ENCODE data around the gene WRAP73. TPM values are rescaled to one million over a fixed set of nuclear protein-coding genes. Genes with fewer than 3 reads are reported as not detected.

Gene WRAP73
- total RNA-seq, 2 donors from 2014 or later, result 22.3 to 39.5 TPM

DNA sequence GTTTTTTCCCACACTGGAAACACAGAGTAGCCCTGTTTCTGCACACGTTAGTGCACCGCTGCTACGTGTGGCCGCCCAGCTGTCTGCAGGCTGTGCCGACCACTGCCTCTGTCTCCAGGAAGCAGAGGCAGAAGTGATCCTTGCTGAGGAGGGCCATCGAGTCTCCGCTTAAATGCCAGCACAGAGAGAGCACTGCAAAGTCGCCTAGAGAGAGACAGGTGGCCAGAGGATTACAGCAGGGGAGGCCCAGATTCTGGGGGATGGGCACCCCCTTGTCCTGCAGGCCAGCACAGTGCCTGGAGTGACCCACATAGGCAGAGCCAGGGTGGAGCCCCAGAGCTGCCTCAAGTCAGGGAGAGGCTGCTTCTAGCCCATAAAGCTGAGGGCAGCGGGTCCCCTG, 19.0 kb downstream of the WRAP73 start:
- no peaks in the 10 kb centered on the region for H3K4me1 ChIP-seq (replicated peaks)
- H3K36me3 ChIP-seq, result peaks cover 0 to 6% of the 10 kb centered on the region in 2 donors
- DNase-seq (ENCODE audit: low spot score), result no peak
- 80% methylated on average over 9 of the region's 9 CpGs for WGBS
- no peak overlapping the region for H3K4me3 ChIP-seq
- H3K27me3 ChIP-seq (replicated peaks; ENCODE audit: insufficient read depth), result no peaks in the 10 kb centered on the region
- intact Hi-C loops (cut with DNase I), result no loop called here
- H3K27ac ChIP-seq, result no peak overlapping the region
- TF ChIP-seq, protein P1, sequence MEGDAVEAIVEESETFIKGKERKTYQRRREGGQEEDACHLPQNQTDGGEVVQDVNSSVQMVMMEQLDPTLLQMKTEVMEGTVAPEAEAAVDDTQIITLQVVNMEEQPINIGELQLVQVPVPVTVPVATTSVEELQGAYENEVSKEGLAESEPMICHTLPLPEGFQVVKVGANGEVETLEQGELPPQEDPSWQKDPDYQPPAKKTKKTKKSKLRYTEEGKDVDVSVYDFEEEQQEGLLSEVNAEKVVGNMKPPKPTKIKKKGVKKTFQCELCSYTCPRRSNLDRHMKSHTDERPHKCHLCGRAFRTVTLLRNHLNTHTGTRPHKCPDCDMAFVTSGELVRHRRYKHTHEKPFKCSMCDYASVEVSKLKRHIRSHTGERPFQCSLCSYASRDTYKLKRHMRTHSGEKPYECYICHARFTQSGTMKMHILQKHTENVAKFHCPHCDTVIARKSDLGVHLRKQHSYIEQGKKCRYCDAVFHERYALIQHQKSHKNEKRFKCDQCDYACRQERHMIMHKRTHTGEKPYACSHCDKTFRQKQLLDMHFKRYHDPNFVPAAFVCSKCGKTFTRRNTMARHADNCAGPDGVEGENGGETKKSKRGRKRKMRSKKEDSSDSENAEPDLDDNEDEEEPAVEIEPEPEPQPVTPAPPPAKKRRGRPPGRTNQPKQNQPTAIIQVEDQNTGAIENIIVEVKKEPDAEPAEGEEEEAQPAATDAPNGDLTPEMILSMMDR (IDR thresholded peaks at IDR 0.05), result no peak
- TF ChIP-seq POLR2AphosphoS5 (IDR thresholded peaks at IDR 0.05), result no peak
- TF ChIP-seq POLR2A (IDR thresholded peaks at IDR 0.05), result no peak
- no peaks in the 10 kb centered on the region for H3K9me3 ChIP-seq

DNA sequence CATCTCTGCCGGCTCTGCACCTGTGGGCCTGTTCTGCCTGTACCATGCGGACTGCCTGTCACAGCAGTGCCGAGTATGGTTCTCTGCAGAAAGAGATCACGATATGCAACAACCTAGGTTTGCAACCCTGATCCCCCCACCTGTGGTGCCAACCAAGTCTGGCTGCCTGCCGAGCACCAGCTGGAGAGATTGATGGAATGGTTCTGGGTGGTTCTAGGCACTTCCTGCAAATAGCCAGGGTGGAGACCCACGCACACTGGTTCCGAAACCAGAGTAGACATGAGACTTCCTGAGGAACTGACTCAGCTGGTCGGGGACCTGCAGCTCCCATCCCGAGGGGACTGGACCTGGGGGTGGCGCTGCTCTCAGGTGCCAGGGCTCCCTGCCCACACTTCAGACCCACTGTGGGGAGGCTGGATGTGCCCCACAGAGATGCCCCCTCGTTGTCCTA, 19.7 kb downstream of the WRAP73 start:
- Histone ChIP-seq H3K4me1 (replicated peaks) (no peaks in the 10 kb centered on the region), H3K4me3 (no peak overlapping the region), H3K36me3 (peaks cover 0 to 6% of the 10 kb centered on the region in 2 donors), H3K27me3 (replicated peaks; ENCODE audit: insufficient read depth) (no peaks in the 10 kb centered on the region), H3K9me3 (no peaks in the 10 kb centered on the region), H3K27ac (no peak overlapping the region)
- no peak for DNase-seq (ENCODE audit: low spot score)
- 72% methylated on average over 11 of the region's 11 CpGs for WGBS
- TF ChIP-seq POLR2AphosphoS5 (IDR thresholded peaks at IDR 0.05) (no peak), POLR2A (IDR thresholded peaks at IDR 0.05) (no peak)
- TF ChIP-seq, protein P1 (IDR thresholded peaks at IDR 0.05), result no peak
- intact Hi-C loops (cut with DNase I), result no loop called here

DNA sequence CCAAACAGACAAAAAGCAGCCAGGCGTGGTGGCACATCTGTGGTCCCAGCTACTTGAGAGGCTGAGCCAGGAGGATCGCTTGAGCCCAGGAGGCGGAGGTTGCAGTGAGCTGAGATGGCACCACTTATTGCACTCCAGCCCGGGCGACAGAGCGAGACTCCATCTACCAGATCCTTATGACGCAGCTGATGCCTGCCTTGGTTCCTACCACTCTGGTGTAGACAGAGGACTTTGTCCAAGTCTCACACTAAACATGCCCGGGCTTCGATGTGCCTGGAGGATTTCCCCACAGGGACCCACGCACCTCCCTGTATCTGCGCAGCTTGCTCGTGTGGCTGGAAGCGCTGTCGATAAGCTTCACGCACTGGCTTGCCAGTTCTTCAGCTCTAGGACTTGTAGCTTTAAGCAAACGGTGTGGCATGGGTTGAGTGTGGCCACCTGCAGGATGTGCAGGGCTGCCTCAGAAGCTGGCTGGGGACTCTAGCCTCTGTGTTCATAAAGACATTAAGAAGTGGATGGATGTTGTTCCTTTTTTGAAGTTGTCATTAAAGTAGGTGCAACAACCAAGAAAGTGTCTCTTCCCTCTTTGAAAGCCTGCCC, 20.2 kb downstream of the WRAP73 start:
- intact Hi-C loops (cut with DNase I), result no loop called here
- TF ChIP-seq, protein P1 (IDR thresholded peaks at IDR 0.05), result no peak
- TF ChIP-seq POLR2A (IDR thresholded peaks at IDR 0.05) (no peak), POLR2AphosphoS5 (IDR thresholded peaks at IDR 0.05) (no peak)
- Histone ChIP-seq H3K9me3 (no peaks in the 10 kb centered on the region), H3K36me3 (peaks cover 0 to 6% of the 10 kb centered on the region in 2 donors), H3K4me1 (replicated peaks) (no peaks in the 10 kb centered on the region), H3K27me3 (replicated peaks; ENCODE audit: insufficient read depth) (no peaks in the 10 kb centered on the region), H3K4me3 (no peak overlapping the region), H3K27ac (no peak overlapping the region)
- DNase-seq (ENCODE audit: low spot score), result no peak
- WGBS, result 85% methylated on average over 15 of the region's 16 CpGs

DNA sequence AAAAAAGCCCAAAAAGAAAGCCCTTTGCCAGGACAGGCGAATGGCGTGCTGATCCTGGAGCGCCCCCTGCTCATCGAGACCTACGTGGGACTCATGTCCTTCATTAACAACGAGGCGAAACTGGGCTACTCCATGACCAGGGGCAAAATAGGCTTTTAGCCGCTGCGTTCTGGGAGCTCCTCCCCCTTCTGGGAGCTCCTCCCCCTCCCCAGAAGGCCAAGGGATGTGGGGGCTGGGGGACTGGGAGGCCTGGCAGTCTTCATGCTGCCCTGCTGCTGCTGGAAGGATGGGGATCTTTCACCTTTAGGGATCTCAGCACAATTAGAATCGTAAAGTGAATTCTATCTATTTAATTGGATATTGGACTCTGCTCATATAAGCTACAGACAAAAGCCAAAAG, 21.5 kb downstream of the WRAP73 start:
- TF ChIP-seq, protein P1 (IDR thresholded peaks at IDR 0.05), result no peak
- TF ChIP-seq POLR2A (IDR thresholded peaks at IDR 0.05) (no peak), POLR2AphosphoS5 (IDR thresholded peaks at IDR 0.05) (no peak)
- DNase-seq (ENCODE audit: low spot score), result no peak
- Histone ChIP-seq H3K27ac (no peak overlapping the region), H3K36me3 (peaks cover 0 to 6% of the 10 kb centered on the region in 2 donors), H3K27me3 (replicated peaks; ENCODE audit: insufficient read depth) (no peaks in the 10 kb centered on the region), H3K9me3 (no peaks in the 10 kb centered on the region), H3K4me1 (replicated peaks) (peaks cover 7% of the 10 kb centered on the region), H3K4me3 (no peak overlapping the region)
- intact Hi-C loops (cut with DNase I), result no loop called here
- WGBS, result 81% methylated on average over 10 of the region's 10 CpGs
